PC-3 (cell line): Measurements from ENCODE around the gene SLC43A3. TPM values are rescaled to one million over a fixed set of nuclear protein-coding genes. Genes with fewer than 3 reads are reported as not detected.

ENCODE experiments used
- ATAC-seq: fragments of 200-7000 bp; cut with Tn5 transposase; 2 replicates; pipeline ENCODE4 v1.9.1; 2020; ENCODE audit warnings: mild to moderate bottlenecking, moderate library complexity
- BruUV-seq: library from RNA; stranded (reverse); fragments of 400-500 nt; replicated peaks from 2 replicates; lab custom pipeline; 2021; lab: Mats Ljungman, UMichigan
- CTCF ChIA-PET: fragments of 300-600 bp; sonication (Branson Sonifier 250); formaldehyde crosslinking; loops from one replicate; lab custom pipeline; 2022; ENCODE audit warnings: antibody characterized with exemption; lab: Charles Lee
- POLR2A ChIA-PET: fragments of 300-600 bp; sonication (Branson Sonifier 250); formaldehyde crosslinking; loops from one replicate; lab custom pipeline; 2022; ENCODE audit warnings: antibody characterized with exemption; ENCODE audit not compliant: unreplicated experiment; lab: Charles Lee
- DNase-seq: peaks from one replicate; pipeline ENCODE4 v3.0.0-alpha.2; 2015
- H2AFZ ChIP-seq: fragments of 300-600 bp; sonication (generic); 2 replicates; pipeline ENCODE4 v1.6.0; 2016; ENCODE audit warnings: antibody characterized with exemption, low read length
- H3F3A ChIP-seq: fragments of 300-600 bp; sonication (generic); one replicate; pipeline ENCODE4 v1.6.0; 2017; ENCODE audit warnings: antibody characterized with exemption, low read length, control low read depth, mild to moderate bottlenecking; ENCODE audit not compliant: unreplicated experiment
- H3K27ac ChIP-seq: fragments of 300-600 bp; sonication (generic); 2 replicates; pipeline ENCODE4 v1.5.1; 2016; ENCODE audit warnings: mild to moderate bottlenecking, low read length
- H3K27me3 ChIP-seq: fragments of 300-600 bp; sonication (generic); 2 replicates; pipeline ENCODE4 v1.6.1; 2016; ENCODE audit warnings: low read length, mixed read lengths
- H3K36me3 ChIP-seq: fragments of 300-600 bp; sonication (generic); 2 replicates; pipeline ENCODE4 v1.6.1; 2016; ENCODE audit warnings: low read depth, mixed run types, low read length, mixed read lengths
- H3K4me1 ChIP-seq: fragments of 300-600 bp; sonication (generic); 2 replicates; pipeline ENCODE4 v1.5.1; 2016; ENCODE audit warnings: low read length; ENCODE audit not compliant: insufficient read depth
- H3K4me2 ChIP-seq: fragments of 300-600 bp; sonication (generic); 2 replicates; pipeline ENCODE4 v1.6.0; 2016; ENCODE audit warnings: low read length
- H3K4me3 ChIP-seq: fragments of 300-600 bp; sonication (generic); 2 replicates; pipeline ENCODE4 v1.5.1; 2016; ENCODE audit warnings: mild to moderate bottlenecking, low read length, mixed read lengths
- H3K79me2 ChIP-seq: fragments of 300-600 bp; sonication (generic); 2 replicates; pipeline ENCODE4 v1.6.1; 2017; ENCODE audit warnings: low read length, mixed read lengths
- H3K9ac ChIP-seq: fragments of 300-600 bp; sonication (generic); 2 replicates; pipeline ENCODE4 v1.6.0; 2016; ENCODE audit warnings: mild to moderate bottlenecking, low read length
- H3K9me2 ChIP-seq: fragments of 300-600 bp; sonication (generic); replicated peaks from 2 replicates; pipeline ENCODE4 v1.6.1; 2016; ENCODE audit warnings: mixed run types, low read length, mixed read lengths
- H3K9me3 ChIP-seq: fragments of 300-600 bp; sonication (generic); 2 replicates; pipeline ENCODE4 v1.6.1; 2016; ENCODE audit warnings: low read length, mixed read lengths
- H4K20me1 ChIP-seq: fragments of 300-600 bp; sonication (generic); 2 replicates; pipeline ENCODE4 v1.6.1; 2016; ENCODE audit warnings: low read length, mixed read lengths
- CTCF ChIP-seq: fragments of 300-600 bp; sonication (generic); conservative IDR thresholded peaks from 2 replicates; pipeline ENCODE4 v1.5.1; 2017; ENCODE audit warnings: antibody characterized with exemption, low read depth, mild to moderate bottlenecking, low read length
- EZH2 ChIP-seq: fragments of 300-600 bp; sonication (generic); IDR thresholded peaks from one replicate; pipeline ENCODE4 v1.6.1; 2017; ENCODE audit warnings: antibody characterized with exemption, mild to moderate bottlenecking, low read length; ENCODE audit not compliant: unreplicated experiment
- EZH2phosphoT487 ChIP-seq: fragments of 300-600 bp; sonication (generic); IDR thresholded peaks from 2 replicates; pipeline ENCODE4 v1.6.1; 2018; ENCODE audit warnings: mild to moderate bottlenecking, antibody characterized with exemption, low read length, borderline replicate concordance
- intact Hi-C: fragments of 100-400 bp; cut with micrococcal nuclease; formaldehyde crosslinking; loops from 2 replicates; pipeline ENCODE4 v1.9.0; 2023
- total RNA-seq: library from RNA; depleted of rRNA; stranded (reverse); fragments of >200 nt; gene quantifications from 2 replicates; pipeline ENCODE4 v1.2.3, GENCODE V29; 2014

SLC43A3 gene
- total RNA-seq, 1 experiment from 2014 or later: 35.0 TPM

DNA sequence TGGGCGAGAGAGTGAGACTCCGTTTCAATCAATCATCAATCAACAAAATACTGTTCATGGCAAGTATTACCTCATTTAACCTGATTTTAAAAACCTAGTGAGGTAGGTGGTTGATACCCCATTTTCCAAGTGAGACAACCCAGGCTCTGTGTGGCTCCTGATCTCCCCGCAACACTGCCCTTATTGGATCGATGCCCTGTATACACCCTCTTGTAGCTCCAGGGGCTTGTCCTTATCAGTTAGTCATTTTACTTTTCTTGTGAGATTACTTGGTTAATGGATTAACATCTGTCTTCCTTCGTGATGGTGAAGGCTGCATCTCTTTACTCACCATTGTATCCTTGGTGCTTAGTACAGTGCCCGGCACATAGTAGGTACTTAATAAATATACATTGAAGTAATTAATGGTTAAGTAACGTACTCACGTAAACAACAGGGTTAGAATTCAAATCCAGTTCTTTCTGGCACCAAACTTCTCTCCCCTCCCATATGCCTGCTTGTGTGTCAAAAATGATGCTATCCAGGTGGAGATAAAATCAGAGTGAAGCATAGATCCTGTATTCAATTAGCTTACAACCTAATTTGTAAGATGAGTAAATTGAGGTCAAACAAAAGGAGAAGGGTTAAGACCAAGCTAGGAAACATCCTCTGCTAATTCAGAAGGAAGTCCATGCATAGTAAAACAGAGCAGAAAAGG lies 34.7 kb downstream of the SLC43A3 start:
- H3K9me3 ChIP-seq: no peaks in the 10 kb centered on the region
- no peaks in the 10 kb centered on the region for H3K36me3 ChIP-seq
- H3K4me3 ChIP-seq: no peak overlapping the region
- no peaks in the 10 kb centered on the region for H3K4me1 ChIP-seq
- H3K9ac ChIP-seq: no peak overlapping the region
- H4K20me1 ChIP-seq: no peaks in the 10 kb centered on the region
- no peak for ATAC-seq
- H3K79me2 ChIP-seq: no peaks in the 10 kb centered on the region
- peaks cover 34% of the 10 kb centered on the region for H3K27me3 ChIP-seq
- TF ChIP-seq EZH2phosphoT487 (no peak), CTCF (no peak), EZH2 (no peak)
- no TSS peak for BruUV-seq
- H3K4me2 ChIP-seq: no peak overlapping the region
- H3F3A ChIP-seq: no peaks in the 10 kb centered on the region
- ChIA-PET CTCF (no interaction called here), POLR2A (no interaction called here)
- intact Hi-C loops: no loop called here
- H3K27ac ChIP-seq: no peak overlapping the region
- no peak for DNase-seq
- H3K9me2 ChIP-seq: no peaks in the 10 kb centered on the region
- H2AFZ ChIP-seq: no peak overlapping the region

DNA sequence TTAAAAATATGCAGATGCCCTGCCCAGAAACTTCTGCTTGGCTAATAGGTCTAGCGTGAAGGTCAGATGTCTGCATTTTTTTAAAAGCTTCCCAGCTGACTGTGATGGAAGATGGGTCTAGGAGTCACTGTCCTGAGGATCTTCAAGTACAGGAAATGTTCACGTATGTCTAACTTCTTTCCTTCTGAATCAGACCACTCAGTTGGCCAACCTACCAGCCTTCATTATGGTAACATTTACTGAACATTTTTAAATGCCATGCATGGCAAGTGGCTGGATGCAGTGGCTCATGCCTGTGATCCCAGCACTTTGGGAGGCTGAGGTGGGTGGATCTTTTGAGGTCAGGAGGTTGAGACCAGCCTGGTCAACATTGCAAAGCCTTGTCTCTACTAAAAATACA lies 35.4 kb downstream of the SLC43A3 start:
- POLR2A ChIA-PET: no interaction called here
- no peak for ATAC-seq

More for the DNA sequence above, 35.4 kb downstream of the SLC43A3 start:
- Histone ChIP-seq H3F3A (no peaks in the 10 kb centered on the region), H3K4me2 (no peak overlapping the region), H3K36me3 (no peaks in the 10 kb centered on the region), H3K27me3 (peaks cover 34% of the 10 kb centered on the region), H2AFZ (no peak overlapping the region), H3K9me2 (no peaks in the 10 kb centered on the region), H3K4me3 (no peak overlapping the region), H3K79me2 (no peaks in the 10 kb centered on the region), H4K20me1 (no peaks in the 10 kb centered on the region), H3K27ac (no peak overlapping the region), H3K4me1 (no peaks in the 10 kb centered on the region), H3K9me3 (no peaks in the 10 kb centered on the region), H3K9ac (no peak overlapping the region)
- CTCF ChIA-PET: no interaction called here
- TF ChIP-seq CTCF: no peak
- no TSS peak for BruUV-seq
- intact Hi-C loops: no loop called here
- DNase-seq: no peak
